SK-N-SH (cell line): Measurements from ENCODE around the gene TSPAN13. TPM values are rescaled to one million over a fixed set of nuclear protein-coding genes. Genes with fewer than 3 reads are reported as not detected.

Experiments
- CTCF ChIA-PET: fragments of 300-600, 350-600 bp; formaldehyde crosslinking; extraction: SDS; loops from one replicate; lab custom pipeline; 2021; lab: Yijun Ruan, JAX
- POLR2A ChIA-PET: fragments of 350-600 bp; sonication (Branson Sonifier 250); formaldehyde crosslinking; extraction: SDS; loops from one replicate; lab custom pipeline; 2020; ENCODE audit warnings: antibody characterized with exemption, inconsistent platforms; lab: Yijun Ruan, JAX
- DNase-seq: peaks from one replicate; pipeline ENCODE4 v3.0.0; 2012
- H2AFZ ChIP-seq: fragments of 200-600 bp; sonication (generic); 2 replicates; pipeline ENCODE4 v1.8.1; 2016; ENCODE audit warnings: antibody characterized with exemption, mild to moderate bottlenecking, low read depth
- H3F3A ChIP-seq: fragments of 200-600 bp; sonication (generic); replicated peaks from 2 replicates; pipeline ENCODE3; 2016; ENCODE audit warnings: antibody characterized with exemption, mild to moderate bottlenecking; ENCODE audit not compliant: insufficient read depth
- H3K27ac ChIP-seq, 2 experiments: fragments of 200-500 bp in 1 of 2; fragments of 200-600 bp in 1 of 2; sonication (Bioruptor generic) in 1 of 2; sonication (generic), shearing (Covaris generic) in 1 of 2; 2 replicates each; pipeline versions ENCODE4 v1.5.1 to v1.6.1; 2014 to 2016; ENCODE audit warnings: low read depth in 2 of 2, inconsistent platforms in 1 of 2, low read length in 1 of 2, mild to moderate bottlenecking in 1 of 2, mixed read lengths in 1 of 2
- H3K27me3 ChIP-seq: fragments of 200-600 bp; sonication (generic), shearing (Covaris generic); 2 replicates; pipeline ENCODE4 v1.6.1; 2016; ENCODE audit warnings: mixed run types; ENCODE audit not compliant: insufficient read depth
- H3K36me3 ChIP-seq, 2 experiments: fragments of 200-500 bp in 1 of 2; fragments of 200-600 bp in 1 of 2; sonication (Bioruptor generic) in 1 of 2; sonication (generic) in 1 of 2; replicated peaks in 1 of 2; 2 replicates each; pipeline versions ENCODE3 to v1.5.1; 2014 to 2016; ENCODE audit warnings: low read length in 1 of 2, mild to moderate bottlenecking in 1 of 2; ENCODE audit not compliant: insufficient read depth in 2 of 2, control insufficient read depth in 1 of 2
- H3K4me1 ChIP-seq, 2 experiments: fragments of 200-500 bp in 1 of 2; fragments of 200-600 bp in 1 of 2; sonication (Bioruptor generic) in 1 of 2; sonication (generic), shearing (Covaris generic) in 1 of 2; 2 replicates each; pipeline versions ENCODE4 v1.5.1 to v1.6.1; 2014 to 2016; ENCODE audit warnings: low read depth in 1 of 2, low read length in 1 of 2, mixed run types in 1 of 2; ENCODE audit not compliant: insufficient read depth in 2 of 2, control insufficient read depth in 1 of 2
- H3K4me2 ChIP-seq: fragments of 200-600 bp; sonication (generic), shearing (Covaris generic); 2 replicates; pipeline ENCODE4 v1.6.1; 2017; ENCODE audit warnings: mixed run types
- H3K4me3 ChIP-seq, 2 experiments: fragments of 200-500 bp in 1 of 2; fragments of 200-600 bp in 1 of 2; sonication (Bioruptor generic) in 1 of 2; sonication (generic), shearing (Covaris generic) in 1 of 2; 2 replicates each; pipeline versions ENCODE4 v1.5.1 to v1.8.1; 2014 to 2016; ENCODE audit warnings: low read depth in 2 of 2, inconsistent platforms in 1 of 2, low read length in 1 of 2, mild to moderate bottlenecking in 1 of 2, mixed read lengths in 1 of 2, moderate library complexity in 1 of 2
- H3K79me2 ChIP-seq: fragments of 200-600 bp; sonication (generic); 2 replicates; pipeline ENCODE4 v1.8.1; 2017; ENCODE audit warnings: mild to moderate bottlenecking; ENCODE audit not compliant: insufficient read depth
- H3K9ac ChIP-seq: fragments of 200-600 bp; sonication (generic); 2 replicates; pipeline ENCODE4 v1.6.1; 2017; ENCODE audit warnings: mixed run types
- H3K9me2 ChIP-seq: fragments of 200-600 bp; sonication (generic); 2 replicates; pipeline ENCODE4 v1.6.1; 2017; ENCODE audit warnings: mixed run types
- H3K9me3 ChIP-seq: fragments of 200-600 bp; sonication (generic); 2 replicates; pipeline ENCODE4 v1.6.1; 2017; ENCODE audit warnings: mixed run types, mild to moderate bottlenecking, moderate library complexity
- H4K20me1 ChIP-seq: fragments of 200-600 bp; sonication (generic); 2 replicates; pipeline ENCODE4 v1.6.1; 2017; ENCODE audit warnings: mild to moderate bottlenecking, mixed run types; ENCODE audit not compliant: insufficient read depth
- CHD2 ChIP-seq: fragments of 150-350 bp; IDR thresholded peaks from 2 replicates; pipeline ENCODE4 v1.6.1; 2018; ENCODE audit warnings: low read length; ENCODE audit not compliant: partially characterized antibody
- FOXJ3 ChIP-seq: sonication (generic); formaldehyde crosslinking; IDR thresholded peaks from 2 replicates; pipeline ENCODE4 v1.5.1; 2020; ENCODE audit warnings: mild to moderate bottlenecking, missing genetic modification reagents
- GABPA ChIP-seq: IDR thresholded peaks from 2 replicates; pipeline ENCODE4 v1.4.0; 2012; ENCODE audit warnings: low read depth, mild to moderate bottlenecking
- GATA2 ChIP-seq: sonication (generic); formaldehyde crosslinking; IDR thresholded peaks from 2 replicates; pipeline ENCODE4 v1.5.0; 2020; ENCODE audit warnings: mild to moderate bottlenecking, missing genetic modification reagents
- IRF3 ChIP-seq: fragments of 150-350 bp; IDR thresholded peaks from 2 replicates; pipeline ENCODE4 v1.6.1; 2016; ENCODE audit warnings: mild to moderate bottlenecking, low read depth, low read length
- MAX ChIP-seq: IDR thresholded peaks from 2 replicates; pipeline ENCODE4 v1.4.0; 2012; ENCODE audit warnings: low read depth
- POLR2AphosphoS5 ChIP-seq: IDR thresholded peaks from 2 replicates; pipeline ENCODE4 v1.6.1; 2012; ENCODE audit warnings: low read depth, low read length
- RFX5 ChIP-seq: IDR thresholded peaks from 2 replicates; pipeline ENCODE4 v1.6.1; 2012; ENCODE audit warnings: mild to moderate bottlenecking, improper control_type of control experiment, low read length
- TAF1 ChIP-seq: IDR thresholded peaks from 2 replicates; pipeline ENCODE4 v1.6.1; 2012; ENCODE audit warnings: low read depth, mild to moderate bottlenecking, low read length, moderate library complexity, borderline replicate concordance
- WGBS: methylation state at CpG from one replicate; pipeline ENCODE4 v1.1.6; 2017; ENCODE audit warnings: low lambda C conversion rate; 5-methylcytosine and 5-hydroxymethylcytosine counted together
- polyA plus RNA-seq, 3 experiments: library from polyadenylated mRNA; depleted of rRNA; stranded (reverse); fragments of >200 nt; gene quantifications; 2 replicates each; pipeline ENCODE4 v1.2.3, GENCODE V29; 2012
- TF ChIP-seq, protein P1 (sequence below): fragments of 200-600 bp; sonication (generic); IDR thresholded peaks from 2 replicates; pipeline ENCODE4 v1.6.1; 2017; ENCODE audit warnings: antibody characterized with exemption, mild to moderate bottlenecking, moderate library complexity

The TSPAN13 gene
- polyA plus RNA-seq, 1 of the 3 experiments (the other 2 are of a cell fraction) = 0.26 TPM

DNA sequence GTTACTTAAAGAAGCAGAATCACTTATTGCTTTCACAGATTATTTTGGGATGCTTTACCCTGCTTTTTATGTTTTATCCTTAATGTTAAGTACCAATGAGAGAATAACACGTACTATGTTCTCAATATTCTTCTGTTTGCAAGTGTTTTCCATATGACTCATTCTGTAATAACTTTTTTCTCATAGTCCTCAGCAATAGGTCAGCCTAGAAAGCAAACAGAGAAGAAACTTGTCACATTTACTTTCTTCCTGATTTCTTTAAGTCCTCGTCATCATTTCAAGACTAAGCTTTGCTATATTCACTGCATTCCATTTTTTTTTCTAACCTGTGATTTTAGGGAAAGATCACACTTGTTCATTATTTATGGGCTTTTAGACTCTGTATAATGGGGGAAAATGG, 58.0 kb downstream of the TSPAN13 start:
- Histone ChIP-seq H3K36me3 (no peaks in the 10 kb centered on the region), H3K27ac (no peak overlapping the region), H3K27me3 (peaks cover 19% of the 10 kb centered on the region; the same call in 1 of the 2 replicates), H2AFZ (no peak overlapping the region), H3F3A (no peaks in the 10 kb centered on the region), H3K9ac (no peak overlapping the region), H4K20me1 (no peaks in the 10 kb centered on the region), H3K9me2 (no peaks in the 10 kb centered on the region), H3K4me1 (no peaks in the 10 kb centered on the region; a peak in 1 of 4 replicates), H3K4me3 (no peak overlapping the region), H3K9me3 (no peaks in the 10 kb centered on the region), H3K4me2 (no peak overlapping the region), H3K79me2 (no peaks in the 10 kb centered on the region)
- ChIA-PET CTCF (interaction anchor here (2.9 kb wide), 1 partner anchor 11 kb away, joined by 25 read pairs; no protein-coding TSS in a partner anchor), POLR2A (no interaction called here)
- no peak for DNase-seq
- TF ChIP-seq CHD2 (no peak), TAF1 (no peak), RFX5 (no peak), GATA2 (CRISPR knock-in tag) (no peak), GABPA (no peak), IRF3 (no peak), POLR2AphosphoS5 (no peak), FOXJ3 (CRISPR knock-in tag) (no peak)
- TF ChIP-seq, protein P1, sequence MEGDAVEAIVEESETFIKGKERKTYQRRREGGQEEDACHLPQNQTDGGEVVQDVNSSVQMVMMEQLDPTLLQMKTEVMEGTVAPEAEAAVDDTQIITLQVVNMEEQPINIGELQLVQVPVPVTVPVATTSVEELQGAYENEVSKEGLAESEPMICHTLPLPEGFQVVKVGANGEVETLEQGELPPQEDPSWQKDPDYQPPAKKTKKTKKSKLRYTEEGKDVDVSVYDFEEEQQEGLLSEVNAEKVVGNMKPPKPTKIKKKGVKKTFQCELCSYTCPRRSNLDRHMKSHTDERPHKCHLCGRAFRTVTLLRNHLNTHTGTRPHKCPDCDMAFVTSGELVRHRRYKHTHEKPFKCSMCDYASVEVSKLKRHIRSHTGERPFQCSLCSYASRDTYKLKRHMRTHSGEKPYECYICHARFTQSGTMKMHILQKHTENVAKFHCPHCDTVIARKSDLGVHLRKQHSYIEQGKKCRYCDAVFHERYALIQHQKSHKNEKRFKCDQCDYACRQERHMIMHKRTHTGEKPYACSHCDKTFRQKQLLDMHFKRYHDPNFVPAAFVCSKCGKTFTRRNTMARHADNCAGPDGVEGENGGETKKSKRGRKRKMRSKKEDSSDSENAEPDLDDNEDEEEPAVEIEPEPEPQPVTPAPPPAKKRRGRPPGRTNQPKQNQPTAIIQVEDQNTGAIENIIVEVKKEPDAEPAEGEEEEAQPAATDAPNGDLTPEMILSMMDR = no peak
- 40% methylated on average over 2 of the region's 2 CpGs for WGBS

GRCh38 chr7:16812542-16813231, 59.1 kb downstream of the TSPAN13 start:
- Histone ChIP-seq H3K36me3 (no peaks in the 10 kb centered on the region), H3K9me3 (no peaks in the 10 kb centered on the region), H3K27ac (no peak overlapping the region), H3K27me3 (peaks cover 19% of the 10 kb centered on the region; the same call in 1 of the 2 replicates), H3K9me2 (no peaks in the 10 kb centered on the region), H3K9ac (no peak overlapping the region), H3K4me1 (no peaks in the 10 kb centered on the region; a peak in 1 of 4 replicates), H3K4me2 (no peak overlapping the region), H3K4me3 (no peak overlapping the region), H4K20me1 (no peaks in the 10 kb centered on the region), H3K79me2 (no peaks in the 10 kb centered on the region), H2AFZ (no peak overlapping the region), H3F3A (no peaks in the 10 kb centered on the region)
- CTCF ChIA-PET = interaction anchor here (1.0 to 2.9 kb wide), 2 partner anchors 12 to 31 kb away, joined by 3 to 25 read pairs; no protein-coding TSS in a partner anchor
- TF ChIP-seq MAX = no peak
- WGBS = 48% methylated on average over 4 of the region's 4 CpGs
- POLR2A ChIA-PET = no interaction called here
- no peak for DNase-seq
